Omental fat pad (tissue), 4 donors: ENCODE results near the gene AGBL1. TPM values are rescaled to one million over a fixed set of nuclear protein-coding genes. Genes with fewer than 3 reads are reported as not detected.

Experiments used
- ATAC-seq: fragments of 150-250 bp; one replicate; pipeline ENCODE4 v1.9.1; 2016; ENCODE audit warnings: mild to moderate bottlenecking, moderate library complexity; ENCODE audit not compliant: low FRiP score
- DNase-seq: peaks from one replicate; pipeline ENCODE4 v3.0.0-alpha.2; 2019; ENCODE audit warnings: low spot score
- total RNA-seq, 4 donors: library from RNA; depleted of rRNA; stranded (reverse); fragments of >200 nt; gene quantifications; one replicate each; pipeline ENCODE4 v1.1.0, GENCODE V29; 2016
- TF ChIP-seq, protein P1 (sequence below), 3 donors: fragments of 450-650 bp; IDR thresholded peaks; one replicate each; pipeline ENCODE4 v1.5.1; 2016 to 2017; ENCODE audit warnings: antibody characterized with exemption in 3 of 3, mild to moderate bottlenecking in 3 of 3, moderate library complexity in 2 of 3

Gene AGBL1
- not detected for total RNA-seq

DNA sequence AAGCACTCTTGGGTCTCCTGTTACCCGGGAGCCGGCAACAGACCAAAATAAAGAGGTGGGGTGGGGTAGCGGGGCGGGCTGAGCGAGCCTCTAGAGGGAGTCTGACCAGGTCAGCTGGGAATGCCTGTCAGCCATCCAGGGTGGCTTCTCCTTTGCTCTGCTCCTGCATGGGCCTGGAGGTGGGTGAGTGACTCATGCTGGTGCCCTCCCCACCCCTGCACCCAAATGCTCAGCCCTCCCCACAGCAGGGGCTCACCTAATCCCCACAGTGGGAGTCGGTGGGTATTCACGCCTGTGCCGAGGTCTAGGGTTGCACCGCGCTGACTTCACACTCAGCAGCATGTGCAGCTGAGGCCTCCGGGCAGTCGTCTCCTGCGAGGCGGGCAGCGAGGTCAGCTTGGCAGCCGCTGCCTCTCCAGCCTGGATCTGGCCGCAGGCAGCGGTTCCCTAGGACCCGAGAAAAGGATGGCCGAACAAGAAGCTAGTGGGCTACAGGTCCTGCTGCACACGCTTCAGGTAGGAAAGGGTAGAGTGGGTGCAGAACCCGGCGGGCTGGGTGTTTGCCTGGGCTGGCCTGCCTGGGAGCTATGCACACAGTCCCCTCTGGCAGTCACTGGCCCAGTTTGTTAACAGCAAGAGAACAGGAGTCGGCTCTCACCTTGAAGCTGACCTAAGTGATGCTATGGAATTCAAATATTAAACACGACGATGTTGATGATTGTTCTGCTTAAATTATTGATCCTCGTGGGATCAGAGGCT is at the start of gene AGBL1:
Gene AGBL1, plus strand, starts transcription at position 364 of the 759 bp plus-strand sequence.
- no peak for DNase-seq
- no peak for ATAC-seq
- TF ChIP-seq, protein P1, sequence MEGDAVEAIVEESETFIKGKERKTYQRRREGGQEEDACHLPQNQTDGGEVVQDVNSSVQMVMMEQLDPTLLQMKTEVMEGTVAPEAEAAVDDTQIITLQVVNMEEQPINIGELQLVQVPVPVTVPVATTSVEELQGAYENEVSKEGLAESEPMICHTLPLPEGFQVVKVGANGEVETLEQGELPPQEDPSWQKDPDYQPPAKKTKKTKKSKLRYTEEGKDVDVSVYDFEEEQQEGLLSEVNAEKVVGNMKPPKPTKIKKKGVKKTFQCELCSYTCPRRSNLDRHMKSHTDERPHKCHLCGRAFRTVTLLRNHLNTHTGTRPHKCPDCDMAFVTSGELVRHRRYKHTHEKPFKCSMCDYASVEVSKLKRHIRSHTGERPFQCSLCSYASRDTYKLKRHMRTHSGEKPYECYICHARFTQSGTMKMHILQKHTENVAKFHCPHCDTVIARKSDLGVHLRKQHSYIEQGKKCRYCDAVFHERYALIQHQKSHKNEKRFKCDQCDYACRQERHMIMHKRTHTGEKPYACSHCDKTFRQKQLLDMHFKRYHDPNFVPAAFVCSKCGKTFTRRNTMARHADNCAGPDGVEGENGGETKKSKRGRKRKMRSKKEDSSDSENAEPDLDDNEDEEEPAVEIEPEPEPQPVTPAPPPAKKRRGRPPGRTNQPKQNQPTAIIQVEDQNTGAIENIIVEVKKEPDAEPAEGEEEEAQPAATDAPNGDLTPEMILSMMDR (IDR thresholded peaks at IDR 0.05), result no peak

- TF ChIP-seq, protein P1 (IDR thresholded peaks at IDR 0.05), result no peak
- DNase-seq (no peak), ATAC-seq (no peak)
Observed at GRCh38 chr15:86034904-86035303, 44.8 kb upstream of the AGBL1 start.

DNA sequence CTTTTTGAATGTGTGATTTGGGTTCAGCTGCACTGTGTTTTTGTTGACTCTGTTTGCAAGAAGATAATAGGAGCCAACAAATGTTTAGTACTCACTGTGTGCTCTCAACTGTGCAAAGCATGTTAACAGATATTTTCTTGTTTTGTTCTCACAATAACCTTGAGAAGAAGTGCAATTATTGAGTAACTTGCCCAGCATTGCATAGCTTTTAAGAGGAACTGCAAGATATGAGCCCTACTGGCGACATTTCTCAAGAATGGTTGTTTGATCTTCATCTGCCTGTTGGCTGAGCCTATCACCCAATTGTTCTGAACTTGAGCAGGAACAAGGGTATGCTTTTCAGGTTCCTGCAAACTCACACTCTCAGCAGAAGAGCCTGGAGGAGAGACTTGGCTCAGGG is 43.4 kb upstream of the AGBL1 start:
- TF ChIP-seq, protein P1 (IDR thresholded peaks at IDR 0.05), result no peak
- ATAC-seq (no peak), DNase-seq (no peak)

DNA sequence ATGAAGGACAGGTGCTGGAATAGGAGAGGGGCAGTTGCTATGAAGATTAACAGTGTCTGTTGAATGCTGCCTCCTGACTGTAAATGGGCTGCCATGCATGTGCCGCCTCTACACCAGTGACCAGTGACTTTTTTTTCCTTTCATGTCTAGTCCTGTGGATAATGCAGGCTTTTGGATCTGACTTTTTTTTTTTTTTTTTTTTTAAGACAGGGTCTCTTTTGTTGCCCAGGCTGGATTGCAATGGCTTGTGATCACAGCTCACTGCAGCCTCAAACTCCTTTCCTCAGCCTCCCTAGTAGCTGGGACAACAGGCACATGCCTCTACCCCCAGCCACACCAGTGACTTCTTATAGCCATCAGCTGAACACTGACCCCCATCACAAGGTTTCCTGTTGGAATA is 41.2 kb upstream of the AGBL1 start:
- TF ChIP-seq, protein P1 (IDR thresholded peaks at IDR 0.05), result no peak
- ATAC-seq (no peak), DNase-seq (no peak)

GRCh38 chr15:86040356-86041033 is 39.2 kb upstream of the AGBL1 start:
- no peak for DNase-seq
- no peak for ATAC-seq
- TF ChIP-seq, protein P1 (IDR thresholded peaks at IDR 0.05), result no peak

DNA sequence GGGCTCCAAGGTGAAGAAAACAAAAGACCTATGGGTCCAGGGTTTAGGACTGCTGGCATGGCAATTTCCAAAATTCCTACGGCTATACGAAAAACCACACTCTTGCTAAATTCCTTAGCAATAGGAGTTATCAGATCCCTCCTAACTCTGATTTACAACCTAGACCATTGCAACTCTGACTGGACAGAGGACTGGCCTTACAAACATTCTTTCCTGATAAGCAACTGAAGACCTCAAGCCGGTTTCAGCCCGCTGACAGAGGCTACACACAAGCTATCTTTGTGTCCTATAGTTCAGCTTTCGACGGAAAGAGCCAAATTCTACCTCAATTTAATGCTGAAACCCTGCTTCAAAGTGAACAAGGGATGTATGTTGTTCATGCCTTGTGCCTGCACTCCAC is 38.3 kb upstream of the AGBL1 start:
- TF ChIP-seq, protein P1 (IDR thresholded peaks at IDR 0.05), result no peak
- DNase-seq, result no peak

DNA sequence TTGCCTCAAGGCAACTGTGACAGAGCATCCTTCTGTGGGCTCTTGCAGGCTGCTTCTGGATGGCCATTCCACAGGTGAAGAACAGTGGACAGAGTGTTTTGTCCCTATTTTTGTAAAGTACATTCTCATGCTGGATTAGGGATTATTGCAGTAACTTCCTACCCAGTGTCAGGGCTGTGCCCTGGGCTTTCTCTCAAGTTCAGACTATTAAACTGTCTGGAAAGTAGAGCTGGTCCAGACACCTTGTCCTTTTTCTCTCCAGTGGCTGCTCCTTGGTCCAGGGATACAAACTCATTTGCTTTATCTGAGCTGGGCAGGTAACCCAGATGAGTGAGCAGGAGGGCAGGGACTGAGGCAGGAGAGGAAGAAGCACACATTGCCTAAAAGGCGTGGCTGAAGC is 37.4 kb upstream of the AGBL1 start:
- TF ChIP-seq, protein P1 (IDR thresholded peaks at IDR 0.05), result no peak
- no peak for ATAC-seq
- no peak for DNase-seq

More for the DNA sequence above, 38.3 kb upstream of the AGBL1 start:
- no peak for ATAC-seq
